GM19395 (cell line): ENCODE data around the gene SIX3.

Experiments
- ATAC-seq: cut with Tn5 transposase; IDR thresholded peaks from one replicate; pipeline ENCODE4 v1.9.1; 2021; ENCODE audit warnings: mild to moderate bottlenecking, moderate library complexity; ENCODE audit not compliant: unreplicated experiment

SIX3 gene

DNA sequence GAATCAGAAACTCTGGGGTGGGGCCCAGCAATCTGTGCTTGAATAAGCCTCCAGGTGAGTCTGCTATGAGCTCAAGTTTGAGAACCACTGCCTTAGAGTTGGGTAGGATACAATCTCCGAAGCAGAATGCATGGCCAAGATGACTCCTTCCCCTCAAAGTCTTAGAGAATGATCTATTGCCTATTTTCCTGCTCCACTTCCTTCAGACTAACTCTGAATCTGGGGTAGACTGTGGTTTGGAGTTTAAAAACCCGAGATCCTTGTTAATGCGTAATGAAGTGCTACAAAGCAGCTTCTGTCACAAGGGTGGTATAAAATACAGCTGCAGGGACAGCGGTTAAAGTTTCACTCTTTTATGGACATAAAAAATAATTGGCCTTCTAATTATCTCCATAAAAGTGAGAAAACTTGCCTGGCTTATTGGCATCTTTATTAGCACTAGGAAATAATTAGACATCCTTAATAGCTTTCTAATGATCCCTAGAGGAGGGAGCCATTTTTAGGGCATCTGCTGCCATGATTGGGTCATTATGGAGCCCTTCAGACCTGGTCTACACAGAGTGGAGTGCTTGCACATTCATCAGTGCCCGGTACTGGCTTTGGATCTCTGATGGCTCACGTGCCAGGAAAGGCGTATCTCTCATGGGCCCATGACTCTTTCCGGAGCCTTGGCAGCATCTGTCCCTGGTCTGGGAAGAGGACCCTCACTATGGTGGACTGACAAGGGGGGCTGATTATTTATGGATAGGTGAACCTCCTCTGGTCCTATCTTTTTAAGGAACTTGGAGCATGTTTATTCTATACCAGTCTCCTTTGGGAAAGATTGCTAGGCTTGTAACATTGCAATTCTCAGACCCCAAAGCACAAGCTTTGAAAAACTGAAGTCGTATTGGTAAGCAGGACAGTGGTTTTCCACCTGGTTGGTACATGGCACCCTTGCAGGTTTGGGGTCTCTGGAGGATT, 39.5 kb downstream of the SIX3 start:
- ATAC-seq, result no peak

DNA sequence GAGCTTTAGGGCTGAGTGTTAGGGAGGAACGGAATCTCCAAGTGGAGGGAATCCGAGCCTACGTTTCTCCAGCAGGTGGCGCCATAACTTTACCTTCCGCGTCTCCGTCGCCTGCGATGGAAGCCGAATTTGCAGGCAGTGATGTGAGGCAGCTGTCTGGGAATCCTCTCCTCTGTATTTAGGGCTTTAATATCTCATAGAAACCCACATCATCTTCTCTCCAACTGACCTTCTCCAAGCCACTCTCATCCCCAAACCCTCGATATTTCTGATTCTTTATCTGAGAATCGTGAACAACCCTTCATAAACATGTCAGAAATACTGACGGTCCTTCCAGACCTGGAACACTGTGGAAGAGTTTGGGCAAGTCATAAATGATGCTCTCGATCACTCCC, 40.2 kb downstream of the SIX3 start:
- ATAC-seq, result no peak

DNA sequence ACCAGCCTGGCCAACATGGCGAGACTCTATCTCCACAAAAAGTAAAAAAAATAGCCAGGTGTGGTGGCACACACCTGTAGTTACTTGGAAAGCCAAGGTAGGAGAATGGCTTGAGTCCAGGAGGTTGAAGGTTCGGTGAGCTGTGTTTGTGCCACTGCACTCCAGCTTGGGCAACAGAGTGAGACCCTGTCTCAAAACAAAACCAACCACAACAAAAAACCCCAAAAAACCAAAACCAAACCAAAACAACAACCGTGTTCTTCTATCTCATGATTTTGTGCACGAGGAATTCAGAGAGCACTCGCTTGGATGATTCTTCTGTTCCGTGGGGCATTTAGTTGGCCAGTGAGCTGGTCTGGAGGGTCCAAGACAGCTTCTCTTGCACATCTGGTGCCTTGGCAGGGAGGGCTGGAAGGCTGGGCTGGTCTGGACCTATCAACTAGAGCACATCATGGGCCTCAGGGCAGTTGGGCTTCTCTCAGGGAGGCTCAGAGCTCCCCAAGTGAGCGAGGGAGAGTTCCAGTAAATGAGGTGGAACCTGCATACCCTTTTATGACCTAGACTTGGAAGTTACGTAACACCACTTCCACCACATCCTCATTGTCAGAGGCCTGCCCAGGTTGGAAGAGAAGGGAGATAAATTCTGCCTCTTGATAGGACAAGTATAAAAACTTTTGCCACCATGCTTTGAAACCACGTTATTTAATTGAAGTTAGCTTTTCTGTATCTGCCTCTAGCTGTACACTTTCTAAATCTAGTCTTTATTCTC, 42.5 kb downstream of the SIX3 start:
- no peak for ATAC-seq

DNA sequence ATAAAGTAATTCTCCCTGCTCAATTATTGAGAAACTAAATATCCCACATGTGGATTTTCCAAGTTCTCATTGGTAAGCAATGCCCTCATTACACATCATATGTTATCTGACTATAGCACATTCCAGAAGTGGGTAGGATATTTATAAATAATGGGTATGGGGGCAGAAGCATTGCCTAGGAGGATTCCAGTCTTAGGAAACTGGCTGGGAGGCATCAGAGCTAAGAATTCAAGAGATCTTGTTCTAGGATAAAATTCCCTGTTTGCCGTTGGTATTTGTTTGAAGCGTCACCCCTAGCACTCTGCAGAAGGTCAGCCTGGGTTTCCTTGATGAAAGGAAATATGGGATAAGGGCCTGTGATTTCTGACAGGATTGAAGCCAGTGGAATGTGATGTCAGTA, 47.7 kb downstream of the SIX3 start:
- ATAC-seq, result no peak

DNA sequence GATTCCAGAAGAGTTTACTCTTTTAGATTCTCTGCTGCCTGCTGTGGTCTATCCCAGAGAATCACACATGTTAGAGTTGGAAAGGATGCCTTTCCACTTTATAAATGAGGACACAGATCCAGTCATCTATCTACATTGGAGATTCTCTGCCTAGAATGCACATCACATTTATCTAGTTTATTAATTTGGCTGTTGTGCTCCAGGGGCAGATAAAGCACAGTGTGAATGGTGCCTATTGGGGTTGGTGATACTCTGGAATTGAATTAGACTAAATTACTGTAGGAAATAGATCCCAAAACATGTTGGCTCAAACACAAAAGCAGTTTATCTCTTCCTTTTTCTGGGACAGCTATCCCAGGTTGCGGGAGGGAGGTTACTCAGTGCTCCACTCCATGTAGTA, 52.9 kb downstream of the SIX3 start:
- no peak for ATAC-seq
